H1 (cell line): Measurements from ENCODE around the gene OR5D18. TPM values are rescaled to one million over a fixed set of nuclear protein-coding genes. Genes with fewer than 3 reads are reported as not detected.

ENCODE experiments used
- BCL11A ChIP-seq, 2 experiments: IDR thresholded peaks; one replicate each; pipeline ENCODE4 v1.6.1; 2011; ENCODE audit warnings: low read depth in 2 of 2, low read length in 2 of 2, mild to moderate bottlenecking in 2 of 2
- RFX5 ChIP-seq: IDR thresholded peaks from 2 replicates; pipeline ENCODE4 v1.6.1; 2011; ENCODE audit warnings: low read depth, low read length, improper control_type of control experiment, borderline replicate concordance
- RNF2 ChIP-seq: fragments of 200-900, 300-1000 bp; sonication (generic); IDR thresholded peaks from 2 replicates; pipeline ENCODE4 v1.7.1; 2016; ENCODE audit warnings: borderline replicate concordance, low read depth, mild to moderate bottlenecking, antibody characterized with exemption, low read length; ENCODE audit not compliant: poor library complexity, severe bottlenecking; ENCODE audit errors: missing control alignments
- SP4 ChIP-seq: IDR thresholded peaks from 2 replicates; pipeline ENCODE4 v1.6.1; 2012; ENCODE audit warnings: low read length, inconsistent platforms
- polyA plus RNA-seq, 7 experiments: library from polyadenylated mRNA; depleted of rRNA in 3 of 7; stranded (reverse) in 5 of 7; unstranded in 2 of 7; fragments of >200 nt in 5 of 7; fragments of 200-250 nt in 2 of 7; gene quantifications; 1 replicate in 5 of 7; 2 replicates in 1 of 7; 4 replicates in 1 of 7; pipeline versions ENCODE4 v1.2.1 to v1.2.3, GENCODE V29; 2011 to 2013; ENCODE audit warnings: missing spikeins in 2 of 7, mixed read lengths in 2 of 7
- total RNA-seq: library from RNA; stranded (reverse); fragmentation: NEBNext Ultra II Directional; extraction: Animal tissue kit (Norgen Biotek cat#: 25700); gene quantifications from 2 replicates; pipeline ENCODE4 v1.2.1, GENCODE V29; 2021

The OR5D18 gene
- total and polyA plus RNA-seq, 2 of the 8 experiments (the other 6 are each of a cell fraction or from before 2014, with no cell fraction given): not detected

- TF ChIP-seq RNF2 (no peak), SP4 (no peak), BCL11A (IDR thresholded peaks at IDR 0.05; ENCODE audit: low read depth in 2 of 2, low read length in 2 of 2) (no peak), RFX5 (no peak)
- TF ChIP-seq, all 59 proteins: peak for 0
These were observed 32.7 kb downstream of the OR5D18 start (continued) for GRCh38 chr11:55852141-55852540.
